ENCODE measurements around the gene WDR54. TPM values are rescaled to one million over a fixed set of nuclear protein-coding genes. Genes with fewer than 3 reads are reported as not detected.

The WDR54 gene
- total RNA-seq, 1 donor from 2014 or later, result 29.1 TPM

DNA sequence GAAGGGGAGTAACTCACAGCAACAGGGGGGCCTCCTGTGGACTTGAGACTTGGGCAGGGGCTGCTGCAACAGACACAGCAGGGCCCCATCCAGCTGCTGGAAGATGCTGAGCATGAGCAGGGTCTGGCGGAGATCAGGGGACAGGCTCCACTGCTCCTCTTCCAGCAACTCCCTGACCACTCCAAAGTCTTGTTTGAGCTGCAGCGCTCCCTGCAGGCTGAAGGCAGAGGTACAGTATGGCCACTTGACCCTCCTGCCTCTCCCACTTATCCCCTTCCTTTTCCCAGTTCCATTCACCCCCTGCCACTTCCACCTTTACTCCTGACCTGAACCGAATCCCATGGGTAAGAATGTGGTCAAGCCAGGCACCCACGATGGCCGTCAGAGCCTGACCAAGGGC, 53.4 kb downstream of the WDR54 start:
- no peak for DNase-seq (ENCODE audit: extremely low read depth, low read depth, low spot score)

Other genes with a start within 250 kb of the WDR54 start
- gene MOB1A, start 242.9 kb upstream of the WDR54 start, total RNA-seq, result 80.7 and 112 TPM in 2 replicates
- gene MTHFD2, start 223.1 kb upstream of the WDR54 start, total RNA-seq, result 33.7 and 48.5 TPM in 2 replicates
- 0.10 and 0.18 TPM in 2 replicates for gene SLC4A5, start 78.3 kb upstream of the WDR54 start, total RNA-seq
- gene DCTN1, start 41.4 kb upstream of the WDR54 start, total RNA-seq, result 152 and 167 TPM in 2 replicates
- 0.34 and 0.82 TPM in 2 replicates for gene C2orf81, start 111 bp upstream of the WDR54 start, total RNA-seq
- gene RTKN, start 20.2 kb downstream of the WDR54 start, total RNA-seq, result 11.2 and 14.5 TPM in 2 replicates
- gene INO80B, start 33.4 kb downstream of the WDR54 start, total RNA-seq, result 17.2 and 21.7 TPM in 2 replicates
- 41.0 and 50.8 TPM in 2 replicates for gene WBP1, start 36.7 kb downstream of the WDR54 start, total RNA-seq
- gene MOGS, start 43.7 kb downstream of the WDR54 start, total RNA-seq, result 94.6 and 120 TPM in 2 replicates
- 12.7 and 17.0 TPM in 2 replicates for gene MRPL53, start 51.0 kb downstream of the WDR54 start, total RNA-seq
- gene CCDC142, start 61.3 kb downstream of the WDR54 start, total RNA-seq, result 12.5 and 19.3 TPM in 2 replicates
- gene TTC31, start 61.4 kb downstream of the WDR54 start, total RNA-seq, result 14.1 and 37.5 TPM in 2 replicates
- gene LBX2, start 77.9 kb downstream of the WDR54 start, total RNA-seq, result 3.9 and 4.3 TPM in 2 replicates
- 10.9 and 14.4 TPM in 2 replicates for gene PCGF1, start 86.0 kb downstream of the WDR54 start, total RNA-seq
- not detected in 2 replicates for gene TLX2, start 92.7 kb downstream of the WDR54 start, total RNA-seq
- gene DQX1, start 104.5 kb downstream of the WDR54 start, total RNA-seq, result not detected in 2 replicates
- 102 and 136 TPM in 2 replicates for gene AUP1, start 108.0 kb downstream of the WDR54 start, total RNA-seq
- gene HTRA2, start 108.2 kb downstream of the WDR54 start, total RNA-seq, result 30.6 TPM in 2 replicates
- 1.1 and 2.7 TPM in 2 replicates for gene LOXL3, start 132.2 kb downstream of the WDR54 start, total RNA-seq
- gene DOK1, start 133.0 kb downstream of the WDR54 start, total RNA-seq, result 12.9 and 17.2 TPM in 2 replicates
- not detected in 2 replicates for gene M1AP, start 226.6 kb downstream of the WDR54 start, total RNA-seq
- 8.1 and 11.3 TPM in 2 replicates for gene SEMA4F, start 232.5 kb downstream of the WDR54 start, total RNA-seq